ENCODE results near the gene ATP5MC3.

Gene ATP5MC3

DNA sequence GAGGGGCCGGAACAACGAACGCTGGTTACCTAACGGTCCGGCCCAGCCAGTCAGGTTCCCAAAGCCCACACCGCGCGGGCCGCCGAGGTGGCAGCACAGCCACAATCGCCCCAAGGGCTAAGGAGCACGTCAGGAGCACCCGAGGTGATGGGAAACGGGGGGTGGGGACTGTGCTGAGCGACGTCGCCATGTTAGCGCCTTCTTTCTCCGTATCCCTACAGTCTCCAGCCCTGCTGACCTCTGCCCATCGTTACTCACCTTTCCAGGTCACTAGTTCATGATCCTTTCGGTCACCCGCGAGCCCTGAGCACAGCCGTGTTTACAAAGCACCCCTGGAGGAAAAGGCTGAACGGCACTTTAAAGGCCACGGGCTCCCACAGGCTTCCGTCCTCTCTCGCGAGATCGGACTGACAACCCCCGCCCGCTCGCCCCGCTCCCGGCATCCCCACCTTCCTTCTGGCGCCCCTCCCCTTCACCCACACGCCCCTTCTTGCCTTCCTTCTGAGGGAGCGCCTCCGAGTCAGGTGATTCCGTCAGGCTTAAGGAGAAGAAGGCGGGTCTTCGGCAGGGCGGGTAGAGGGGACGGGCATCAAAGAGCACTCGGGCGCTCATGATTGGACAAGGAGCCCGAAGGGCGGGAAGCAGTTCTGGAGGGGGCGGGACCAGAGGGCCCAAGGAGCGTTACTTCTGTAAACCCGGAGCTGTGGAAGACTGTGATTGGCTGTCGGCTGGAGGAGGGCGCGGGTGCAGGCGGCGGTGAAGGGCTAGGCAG is 13.5 kb downstream of the ATP5MC3 start, which contains the start of gene ATF2:
Gene ATF2 (minus strand): TSS at position 412 of the 772 bp plus-strand sequence. CDS start 31,760 bp downstream, outside the sequence.
- peak; percentile 99 for DNase-seq (ENCODE audit: low spot score)

DNA sequence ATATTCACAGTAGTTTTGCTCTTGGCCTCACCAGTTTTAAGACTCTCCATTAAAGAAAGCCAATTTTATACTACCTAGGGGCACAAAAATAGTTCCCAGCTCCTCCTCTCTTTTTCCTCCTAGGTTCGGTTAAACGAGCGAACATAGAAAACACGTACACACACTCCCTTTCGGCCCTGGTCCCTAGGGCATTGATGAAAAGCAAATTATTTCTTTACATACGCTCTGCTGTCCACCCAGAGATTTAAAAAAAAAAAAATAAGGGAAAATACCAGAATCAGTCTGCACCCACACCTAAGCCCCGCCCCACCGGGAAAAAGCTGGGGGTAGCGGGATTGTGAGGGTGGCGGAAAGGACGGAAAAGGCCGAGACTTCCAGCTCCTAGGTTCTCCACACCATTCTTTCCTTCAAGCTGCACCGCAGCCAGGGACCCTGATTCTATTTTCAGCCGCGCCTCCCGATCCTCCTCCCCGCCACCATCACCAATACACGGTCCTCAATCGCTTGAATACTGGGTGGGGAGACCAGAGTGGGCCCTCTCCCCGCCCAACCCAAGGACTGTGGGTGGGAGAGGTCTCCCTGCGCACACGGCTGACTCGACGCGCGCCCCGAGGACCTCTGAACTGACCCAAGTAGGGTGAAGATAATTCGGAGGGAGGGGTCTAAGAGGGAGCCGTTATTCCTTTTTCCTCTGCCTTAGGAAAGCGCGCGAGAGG is 14.3 kb downstream of the ATP5MC3 start:
- DNase-seq (ENCODE audit: low spot score): peak; percentile 33

DNA sequence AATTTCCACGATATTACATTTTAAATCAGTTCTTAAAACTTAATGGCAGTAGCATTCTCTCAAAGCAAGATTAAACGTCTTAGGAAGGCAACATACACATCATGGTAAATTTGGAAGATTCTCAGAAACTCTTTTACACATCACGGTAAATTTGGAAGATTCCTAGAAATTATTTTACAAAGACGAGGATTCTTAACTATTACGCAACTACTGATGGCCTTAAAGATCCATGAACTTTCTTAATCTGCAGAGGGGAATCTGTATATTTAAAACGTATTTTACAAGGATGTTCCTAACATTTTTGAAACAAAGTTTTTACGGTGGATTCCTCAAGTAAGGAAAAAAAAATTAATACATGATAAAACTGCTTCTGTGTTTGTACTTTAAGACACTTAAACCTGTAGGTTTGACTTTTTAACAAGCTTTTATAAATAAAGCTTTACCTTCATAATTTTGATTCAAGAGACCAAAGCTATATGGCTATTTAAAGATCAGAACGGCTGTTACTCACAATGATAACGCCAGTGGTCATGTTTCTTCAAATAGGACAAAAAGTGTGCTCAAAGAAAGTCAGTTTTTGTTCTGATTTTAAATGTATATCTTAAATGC is 15.2 kb downstream of the ATP5MC3 start:
- DNase-seq (ENCODE audit: low spot score): no peak

DNA sequence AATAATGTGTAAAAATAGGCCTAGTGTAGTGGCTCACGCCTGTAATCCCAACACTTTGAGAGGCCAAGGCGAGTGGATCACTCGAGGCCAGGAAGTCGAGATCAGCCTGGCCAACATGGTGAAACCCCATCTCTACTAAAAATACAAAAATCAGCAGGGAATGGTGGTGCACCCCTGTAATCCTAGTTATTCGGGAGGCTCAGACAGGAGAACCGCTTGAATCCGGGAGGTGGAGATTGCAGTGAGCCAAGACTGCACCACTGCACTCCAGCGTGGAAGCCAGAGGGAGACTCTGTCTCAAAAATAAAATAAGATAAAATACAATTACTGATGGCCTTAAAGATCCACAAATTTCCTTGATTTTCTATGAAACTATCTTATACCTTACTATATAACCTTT is 17.3 kb downstream of the ATP5MC3 start:
- DNase-seq (ENCODE audit: low spot score): no peak

- no peak for DNase-seq (ENCODE audit: low spot score)
These were observed 22.6 kb downstream of the ATP5MC3 start for GRCh38 chr2:175158894-175159293.

DNA sequence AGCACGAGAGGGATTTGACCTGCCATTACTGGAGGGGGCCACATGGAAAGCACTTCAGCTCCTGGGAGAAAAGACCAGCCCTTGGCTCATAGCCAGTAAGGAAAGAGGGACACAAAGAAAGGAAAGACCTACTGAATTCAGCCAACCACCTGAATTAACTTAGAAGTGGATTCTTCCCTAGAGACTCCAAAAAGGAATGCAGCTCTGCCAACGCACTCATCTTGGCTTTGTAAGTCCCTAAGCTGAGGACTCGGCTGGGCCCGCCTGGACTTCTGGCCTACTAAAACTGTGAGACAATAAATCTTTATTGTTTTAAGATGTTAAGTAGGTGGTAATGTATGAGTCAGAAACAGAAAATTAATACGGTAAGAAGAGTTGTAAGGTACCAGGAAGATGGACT is 25.0 kb downstream of the ATP5MC3 start:
- DNase-seq (ENCODE audit: low spot score): no peak

DNA sequence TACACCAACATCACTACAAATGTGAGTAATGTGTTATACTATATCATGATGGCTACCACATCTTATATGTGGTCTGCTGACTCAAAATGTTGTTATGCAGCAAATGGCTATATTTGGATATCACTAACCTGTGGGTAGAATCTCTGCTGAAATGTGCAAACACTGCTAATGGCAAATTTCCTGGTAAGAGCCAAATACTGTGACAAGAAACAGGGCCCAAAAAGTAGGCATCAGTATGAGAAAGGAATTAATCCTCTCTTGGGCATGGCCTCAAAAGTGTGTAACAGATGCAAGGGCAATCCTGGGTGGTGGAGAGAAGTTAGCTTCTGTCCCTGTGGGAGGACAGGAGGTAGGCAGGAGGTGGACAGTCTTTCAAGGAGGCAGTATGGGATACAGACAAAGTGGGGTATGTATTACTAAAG is 26.8 kb downstream of the ATP5MC3 start:
- no peak for DNase-seq (ENCODE audit: low spot score)

GRCh38 chr2:175152242-175152641 is 29.3 kb downstream of the ATP5MC3 start:
- DNase-seq (ENCODE audit: low spot score): no peak

DNA sequence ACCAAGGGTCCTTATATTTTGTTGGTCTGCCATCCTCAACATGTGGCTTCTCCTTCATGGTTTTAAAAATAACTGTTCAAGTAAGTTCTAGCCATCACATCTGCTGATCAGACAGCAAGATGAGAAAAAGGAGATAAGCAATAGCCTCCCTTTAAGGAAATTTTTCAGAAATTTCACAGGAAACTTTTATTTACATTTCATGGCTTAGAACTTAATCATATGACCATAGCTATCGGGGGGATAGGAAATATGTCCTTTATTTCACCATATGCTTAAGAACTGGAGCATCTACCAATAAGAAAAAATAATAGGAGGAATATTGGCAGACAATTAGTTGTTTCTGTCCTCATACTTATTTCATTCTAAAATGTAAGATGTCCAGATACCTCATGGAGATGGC is 29.7 kb downstream of the ATP5MC3 start:
- DNase-seq (ENCODE audit: low spot score): no peak

- DNase-seq (ENCODE audit: low spot score): no peak
These were observed 34.3 kb downstream of the ATP5MC3 start for GRCh38 chr2:175147186-175147585.

GRCh38 chr2:175143678-175144077 is 37.8 kb downstream of the ATP5MC3 start:
- DNase-seq (ENCODE audit: low spot score): no peak

GRCh38 chr2:175143191-175143590 is 38.3 kb downstream of the ATP5MC3 start:
- DNase-seq (ENCODE audit: low spot score): no peak

GRCh38 chr2:175140332-175140731 is 41.2 kb downstream of the ATP5MC3 start:
- DNase-seq (ENCODE audit: low spot score): no peak

GRCh38 chr2:175137793-175138192 is 43.7 kb downstream of the ATP5MC3 start:
- no peak for DNase-seq (ENCODE audit: low spot score)

GRCh38 chr2:175136334-175137215 is 44.9 kb downstream of the ATP5MC3 start:
- DNase-seq (ENCODE audit: low spot score): no peak

DNA sequence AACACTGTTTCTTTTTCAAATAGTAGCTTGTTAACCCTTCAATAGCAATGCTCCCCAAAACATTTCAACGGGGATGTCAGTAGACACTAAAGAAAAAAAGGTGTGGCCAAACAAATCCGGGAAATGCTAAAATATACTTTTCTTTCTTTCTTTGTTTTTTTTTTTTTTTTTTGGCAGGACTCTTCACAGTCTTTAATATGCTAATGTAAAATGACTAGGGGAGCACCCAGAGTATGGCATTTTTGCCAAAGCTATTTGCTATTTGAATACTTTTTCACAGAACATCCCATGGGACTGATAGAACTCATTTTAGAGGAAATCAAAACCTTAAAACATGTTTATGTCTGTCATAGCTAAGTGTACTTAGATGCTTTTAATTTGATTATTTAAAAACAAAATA is 45.6 kb downstream of the ATP5MC3 start:
- DNase-seq (ENCODE audit: low spot score): no peak

DNA sequence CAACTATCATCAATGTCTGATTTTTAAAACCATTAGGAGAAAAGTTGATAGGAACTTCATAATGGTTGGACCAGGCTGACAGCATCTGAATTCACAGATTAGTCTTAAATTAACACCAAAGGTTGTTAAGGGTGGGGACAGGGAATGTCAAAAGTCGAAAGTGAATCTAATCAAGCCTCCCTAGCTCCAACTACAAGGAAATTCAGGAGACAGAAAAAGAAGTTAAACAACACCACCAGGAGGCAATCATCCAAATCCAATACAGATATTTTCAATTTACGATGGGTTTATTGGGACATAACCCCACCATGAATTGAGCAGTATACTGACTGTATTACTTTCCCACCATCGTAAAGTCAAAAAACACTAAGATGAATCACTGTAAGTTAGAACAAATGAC is 46.3 kb downstream of the ATP5MC3 start:
- DNase-seq (ENCODE audit: low spot score): no peak

GRCh38 chr2:175131252-175131651 is 50.3 kb downstream of the ATP5MC3 start:
- no peak for DNase-seq (ENCODE audit: low spot score)

GRCh38 chr2:175126661-175127060 is 54.8 kb downstream of the ATP5MC3 start:
- no peak for DNase-seq (ENCODE audit: low spot score)
